NCI-H82 (cell line): ENCODE data around the gene AKNAD1.
"Not testable (repeated sequence)": the region's sequence is repeated elsewhere in the genome, so short reads cannot be mapped to it uniquely, and the experiment has no call there.

Experiments
- DNase-seq: peaks from one replicate; lab custom pipeline; 2025; lab: John Stamatoyannopoulos, UW

The AKNAD1 gene

GRCh38 chr1:108829498-108829916, 27.4 kb downstream of the AKNAD1 start:
- DNase-seq: peak; percentile 28

GRCh38 chr1:108828074-108828961, 28.6 kb downstream of the AKNAD1 start:
- peak; percentile 96 for DNase-seq

GRCh38 chr1:108826081-108826635, 30.7 kb downstream of the AKNAD1 start:
- no peak for DNase-seq

GRCh38 chr1:108824051-108824450, 32.8 kb downstream of the AKNAD1 start:
- no peak for DNase-seq

- no peak for DNase-seq
Measured at GRCh38 chr1:108823632-108824031, 33.3 kb downstream of the AKNAD1 start.

- no peak for DNase-seq
Measured at GRCh38 chr1:108819878-108820277, 37.0 kb downstream of the AKNAD1 start.

- no peak for DNase-seq
Measured at GRCh38 chr1:108817811-108818210, 39.1 kb downstream of the AKNAD1 start.

GRCh38 chr1:108817016-108817415, 39.9 kb downstream of the AKNAD1 start:
- no peak for DNase-seq

GRCh38 chr1:108816049-108816893, 40.6 kb downstream of the AKNAD1 start:
- DNase-seq: peak; percentile 63

GRCh38 chr1:108815566-108815965, 41.3 kb downstream of the AKNAD1 start:
- DNase-seq: no peak

- DNase-seq: peak; percentile 44
Measured at GRCh38 chr1:108814343-108815125, 42.4 kb downstream of the AKNAD1 start.

GRCh38 chr1:108813326-108813725, 43.6 kb downstream of the AKNAD1 start:
- no peak for DNase-seq

GRCh38 chr1:108811611-108812010, 45.3 kb downstream of the AKNAD1 start:
- peak; percentile 74 for DNase-seq

GRCh38 chr1:108808438-108808837, 48.5 kb downstream of the AKNAD1 start:
- DNase-seq: no peak

GRCh38 chr1:108803548-108803947, 53.3 kb downstream of the AKNAD1 start:
- no peak for DNase-seq

- DNase-seq: no peak
Measured at GRCh38 chr1:108801101-108801500, 55.8 kb downstream of the AKNAD1 start.

- no peak for DNase-seq
Measured at GRCh38 chr1:108799001-108799400, 57.9 kb downstream of the AKNAD1 start.

- DNase-seq: no peak
Measured at GRCh38 chr1:108792420-108792819, 64.5 kb downstream of the AKNAD1 start.

GRCh38 chr1:108791790-108792189, 65.1 kb downstream of the AKNAD1 start:
- DNase-seq: no peak

- no peak for DNase-seq
Measured at GRCh38 chr1:108785880-108786279, 71.0 kb downstream of the AKNAD1 start.

GRCh38 chr1:108785264-108785663, 71.6 kb downstream of the AKNAD1 start:
- no peak for DNase-seq

GRCh38 chr1:108781575-108781944, 75.3 kb downstream of the AKNAD1 start:
- DNase-seq: not testable (repeated sequence)
